BLaER1 treated with 17β-estradiol and CSF1 and Interleukin-3, amounts not matched to agents 10 nM and 100 nM (cell line): Measurements from ENCODE around the gene AP3B1.

Experiments used
- H3K27ac ChIP-seq, 11 experiments: shearing (Covaris generic); formaldehyde crosslinking; 2 replicates each; pipeline ENCODE4 v1.8.1; 2022
- H3K27me3 ChIP-seq, 11 experiments: shearing (Covaris generic); formaldehyde crosslinking; 2 replicates each; pipeline ENCODE4 v1.8.1; 2022
- H3K36me3 ChIP-seq, 11 experiments: shearing (Covaris generic); formaldehyde crosslinking; 2 replicates each; pipeline ENCODE4 v1.8.1; 2022
- H3K4me1 ChIP-seq, 10 experiments: shearing (Covaris generic); formaldehyde crosslinking; 2 replicates each; pipeline ENCODE4 v1.8.1; 2022
- H3K4me2 ChIP-seq, 11 experiments: shearing (Covaris generic); formaldehyde crosslinking; 2 replicates each; pipeline ENCODE4 v1.8.1; 2022
- H3K4me3 ChIP-seq, 10 experiments: shearing (Covaris generic); formaldehyde crosslinking; 2 replicates each; pipeline ENCODE4 v1.8.1; 2022
- H3K9ac ChIP-seq, 11 experiments: shearing (Covaris generic); formaldehyde crosslinking; 2 replicates each; pipeline ENCODE4 v1.8.1; 2022
- H3K9me3 ChIP-seq, 11 experiments: shearing (Covaris generic); formaldehyde crosslinking; replicated peaks in 1 of 11; 2 replicates each; pipeline ENCODE4 v1.8.1; 2022
- H4K20me1 ChIP-seq, 11 experiments: shearing (Covaris generic); formaldehyde crosslinking; 2 replicates each; pipeline ENCODE4 v1.8.1; 2022
- Cebpa-rat ChIP-seq, 11 experiments: shearing (Covaris generic); IDR thresholded peaks; 2 replicates each; pipeline ENCODE4 v1.8.1; 2022

Gene AP3B1

GRCh38 chr5:78016863-78017529, 277.5 kb downstream of the AP3B1 start:
- no peak for TF ChIP-seq Cebpa-rat (IDR thresholded peaks at IDR 0.05)
- H3K4me3 ChIP-seq: no peak overlapping the region
- H3K27me3 ChIP-seq: no peaks in the 10 kb centered on the region

GRCh38 chr5:78009937-78010527, 284.5 kb downstream of the AP3B1 start:
- H3K9me3 ChIP-seq: no peaks in the 10 kb centered on the region
- H3K27me3 ChIP-seq: no peaks in the 10 kb centered on the region
- H4K20me1 ChIP-seq: peaks cover 0 to 4% (median 0%) of the 10 kb centered on the region in 11 experiments; a peak in 3 of 22 replicates
- H3K4me1 ChIP-seq: no peaks in the 10 kb centered on the region
- H3K27ac ChIP-seq: no peak overlapping the region
- H3K9ac ChIP-seq: no peak overlapping the region
- no peak overlapping the region for H3K4me2 ChIP-seq
- no peak for TF ChIP-seq Cebpa-rat (IDR thresholded peaks at IDR 0.05)
- no peak overlapping the region for H3K4me3 ChIP-seq
- peaks cover 0 to 39% (median 7%) of the 10 kb centered on the region in 11 experiments; a peak in 10 of 22 replicates for H3K36me3 ChIP-seq

More at GRCh38 chr5:78016863-78017529, 277.5 kb downstream of the AP3B1 start:
- peaks cover 0 to 63% (median 10%) of the 10 kb centered on the region in 11 experiments; a peak in 11 of 22 replicates for H3K36me3 ChIP-seq
- no peaks in the 10 kb centered on the region for H4K20me1 ChIP-seq
- no peak overlapping the region for H3K9ac ChIP-seq
- H3K27ac ChIP-seq: no peak overlapping the region
- H3K4me1 ChIP-seq: no peaks in the 10 kb centered on the region
- H3K4me2 ChIP-seq: no peak overlapping the region
- H3K9me3 ChIP-seq: no peaks in the 10 kb centered on the region

GRCh38 chr5:78008356-78008967, 286.0 kb downstream of the AP3B1 start:
- TF ChIP-seq Cebpa-rat (IDR thresholded peaks at IDR 0.05): no peak
- no peak overlapping the region for H3K4me3 ChIP-seq
- H3K27ac ChIP-seq: no peak overlapping the region
- H3K9me3 ChIP-seq: no peaks in the 10 kb centered on the region
- no peak overlapping the region for H3K4me2 ChIP-seq
- no peak overlapping the region for H3K9ac ChIP-seq
- peaks cover 0 to 4% (median 0%) of the 10 kb centered on the region in 11 experiments; a peak in 3 of 22 replicates for H4K20me1 ChIP-seq
- peaks cover 0 to 24% (median 0%) of the 10 kb centered on the region in 11 experiments; a peak in 4 of 22 replicates for H3K36me3 ChIP-seq
- no peaks in the 10 kb centered on the region for H3K27me3 ChIP-seq
- H3K4me1 ChIP-seq: peaks cover 0 to 8% (median 3%) of the 10 kb centered on the region in 10 experiments; a peak in 8 of 20 replicates

GRCh38 chr5:78007233-78007632, 287.3 kb downstream of the AP3B1 start:
- Histone ChIP-seq H3K9ac (no peak overlapping the region), H4K20me1 (peaks cover 0 to 4% (median 0%) of the 10 kb centered on the region in 11 experiments; a peak in 3 of 22 replicates), H3K27me3 (no peaks in the 10 kb centered on the region), H3K4me3 (no peak overlapping the region), H3K4me2 (no peak overlapping the region), H3K9me3 (no peaks in the 10 kb centered on the region), H3K4me1 (peaks cover 0 to 14% (median 3%) of the 10 kb centered on the region in 10 experiments; a peak in 8 of 20 replicates), H3K36me3 (peaks cover 0 to 22% (median 8%) of the 10 kb centered on the region in 11 experiments; a peak in 15 of 22 replicates), H3K27ac (no peak overlapping the region)
- TF ChIP-seq Cebpa-rat (IDR thresholded peaks at IDR 0.05): no peak

GRCh38 chr5:78006449-78006848, 288.0 kb downstream of the AP3B1 start:
- Histone ChIP-seq H3K4me2 (no peak overlapping the region), H3K4me3 (no peak overlapping the region), H3K9me3 (no peaks in the 10 kb centered on the region), H3K36me3 (peaks cover 0 to 27% (median 8%) of the 10 kb centered on the region in 11 experiments; a peak in 15 of 22 replicates), H3K27me3 (no peaks in the 10 kb centered on the region), H3K4me1 (peaks cover 0 to 14% (median 3%) of the 10 kb centered on the region in 10 experiments; a peak in 8 of 20 replicates), H3K27ac (no peak overlapping the region), H3K9ac (no peak overlapping the region), H4K20me1 (peaks cover 0 to 4% (median 0%) of the 10 kb centered on the region in 11 experiments; a peak in 3 of 22 replicates)
- no peak for TF ChIP-seq Cebpa-rat (IDR thresholded peaks at IDR 0.05)

GRCh38 chr5:78005021-78005785, 289.3 kb downstream of the AP3B1 start:
- Histone ChIP-seq H3K27ac (no peak overlapping the region), H3K36me3 (peaks cover 0 to 31% (median 10%) of the 10 kb centered on the region in 11 experiments; a peak in 15 of 22 replicates), H3K9me3 (no peaks in the 10 kb centered on the region), H3K4me2 (no peak overlapping the region), H3K4me3 (no peak overlapping the region), H4K20me1 (peaks cover 0 to 4% (median 0%) of the 10 kb centered on the region in 11 experiments; a peak in 3 of 22 replicates), H3K9ac (no peak overlapping the region), H3K4me1 (peaks cover 0 to 14% (median 3%) of the 10 kb centered on the region in 10 experiments; a peak in 8 of 20 replicates), H3K27me3 (no peaks in the 10 kb centered on the region)
- TF ChIP-seq Cebpa-rat (IDR thresholded peaks at IDR 0.05): no peak

- H3K4me3 ChIP-seq: no peak overlapping the region
- H3K27me3 ChIP-seq: no peaks in the 10 kb centered on the region
- peaks cover 0 to 4% (median 0%) of the 10 kb centered on the region in 11 experiments; a peak in 2 of 22 replicates for H4K20me1 ChIP-seq
- no peaks in the 10 kb centered on the region for H3K9me3 ChIP-seq
- no peak overlapping the region for H3K9ac ChIP-seq
- no peak overlapping the region for H3K4me2 ChIP-seq
- peaks cover 3 to 37% (median 16%) of the 10 kb centered on the region in 11 experiments; a peak in 18 of 22 replicates for H3K36me3 ChIP-seq
- no peak overlapping the region for H3K27ac ChIP-seq
- peaks cover 0 to 14% (median 3%) of the 10 kb centered on the region in 10 experiments; a peak in 8 of 20 replicates for H3K4me1 ChIP-seq
- TF ChIP-seq Cebpa-rat (IDR thresholded peaks at IDR 0.05): no peak
These were observed 289.9 kb downstream of the AP3B1 start for GRCh38 chr5:78004559-78004958.

GRCh38 chr5:78003919-78004318, 290.6 kb downstream of the AP3B1 start:
- Histone ChIP-seq H3K36me3 (peaks cover 9 to 43% (median 23%) of the 10 kb centered on the region in 11 experiments; a peak in 19 of 22 replicates), H3K27me3 (no peaks in the 10 kb centered on the region), H3K4me2 (peak overlapping the region in 2 of 11 experiments; percentile 51 to 69; a peak in 5 of 22 replicates), H3K9me3 (no peaks in the 10 kb centered on the region), H3K4me1 (peaks cover 0 to 14% (median 4%) of the 10 kb centered on the region in 10 experiments; a peak in 11 of 20 replicates), H3K27ac (0 out of 22 replicates have a peak overlapping the region, but pooled peaks of 2 of the 11 experiments have one; percentile 3 to 4), H4K20me1 (no peaks in the 10 kb centered on the region; a peak in 1 of 22 replicates), H3K9ac (no peak overlapping the region), H3K4me3 (no peak overlapping the region)
- no peak; a peak in 1 of 22 replicates for TF ChIP-seq Cebpa-rat (IDR thresholded peaks at IDR 0.05)
